ENCODE measurements around the gene MPST. TPM values are rescaled to one million over a fixed set of nuclear protein-coding genes. Genes with fewer than 3 reads are reported as not detected.

MPST gene
- total RNA-seq, 4 donors from 2014 or later: 131 to 161 (median 146) TPM

GRCh38 chr22:37074537-37074936 is 55.0 kb downstream of the MPST start:
- DNase-seq (no peak), ATAC-seq (no peak)
- Histone ChIP-seq H3K36me3 (no peaks in the 10 kb centered on the region), H3K4me1 (no peaks in the 10 kb centered on the region), H3K27ac (no peak overlapping the region), H3K4me3 (no peak overlapping the region), H3K27me3 (peaks cover 20 to 21% (median 20%) of the 10 kb centered on the region in 3 donors), H3K9me3 (no peaks in the 10 kb centered on the region)
- intact Hi-C loops (cut with DNase I; ENCODE audit: low total_unique reads): no loop called here
- TF ChIP-seq CTCF (IDR thresholded peaks at IDR 0.05 in 4 of 5, conservative IDR thresholded peaks at IDR 0.05 in 1 of 5): no peak
- no peak for TF ChIP-seq POLR2A (IDR thresholded peaks at IDR 0.05)
- in situ Hi-C loops (cut with MboI; ENCODE audit: low sequenced_read_pairs in 4 of 4): no loop called here

GRCh38 chr22:37075046-37075445 is 55.5 kb downstream of the MPST start:
- peaks cover 16 to 18% (median 17%) of the 10 kb centered on the region in 3 donors for H3K27me3 ChIP-seq
- in situ Hi-C loops (cut with MboI; ENCODE audit: low sequenced_read_pairs in 4 of 4): loop anchor here in 1 of 4 donors (25.0 kb wide), 1 partner anchor 137 kb away; the partner anchor contains the start of gene SSTR3
- TF ChIP-seq POLR2A (IDR thresholded peaks at IDR 0.05) (no peak), CTCF (IDR thresholded peaks at IDR 0.05 in 4 of 5, conservative IDR thresholded peaks at IDR 0.05 in 1 of 5) (no peak)

GRCh38 chr22:37075822-37076433 is 56.4 kb downstream of the MPST start:
- TF ChIP-seq POLR2A (IDR thresholded peaks at IDR 0.05) (no peak), CTCF (IDR thresholded peaks at IDR 0.05 in 4 of 5, conservative IDR thresholded peaks at IDR 0.05 in 1 of 5) (no peak)
- in situ Hi-C loops (cut with MboI; ENCODE audit: low sequenced_read_pairs in 4 of 4) (loop anchor here in 1 of 4 donors (25.0 kb wide), 1 partner anchor 136 kb away; the partner anchor contains the start of gene SSTR3), intact Hi-C loops (cut with DNase I; ENCODE audit: low total_unique reads) (no loop called here)
- no peak for DNase-seq
- Histone ChIP-seq H3K27ac (no peak overlapping the region), H3K27me3 (peaks cover 7 to 18% (median 12%) of the 10 kb centered on the region in 3 donors), H3K4me1 (no peaks in the 10 kb centered on the region), H3K4me3 (no peak overlapping the region), H3K9me3 (no peaks in the 10 kb centered on the region), H3K36me3 (no peaks in the 10 kb centered on the region)
- no peak for ATAC-seq

More at GRCh38 chr22:37075046-37075445, 55.5 kb downstream of the MPST start:
- no peak overlapping the region for H3K27ac ChIP-seq
- no peak for DNase-seq
- H3K36me3 ChIP-seq: no peaks in the 10 kb centered on the region
- intact Hi-C loops (cut with DNase I; ENCODE audit: low total_unique reads): no loop called here
- no peak overlapping the region for H3K4me3 ChIP-seq
- no peaks in the 10 kb centered on the region for H3K4me1 ChIP-seq
- H3K9me3 ChIP-seq: no peaks in the 10 kb centered on the region
- ATAC-seq: no peak

GRCh38 chr22:37077802-37078448 is 58.4 kb downstream of the MPST start:
- peaks cover 7 to 18% (median 12%) of the 10 kb centered on the region in 3 donors for H3K27me3 ChIP-seq
- intact Hi-C loops (cut with DNase I; ENCODE audit: low total_unique reads): loop anchor here (1.0 kb wide), 1 partner anchor 121 kb away; no protein-coding TSS in a partner anchor
- H3K9me3 ChIP-seq: no peaks in the 10 kb centered on the region
- H3K36me3 ChIP-seq: no peaks in the 10 kb centered on the region
- H3K4me1 ChIP-seq: no peaks in the 10 kb centered on the region
- in situ Hi-C loops (cut with MboI; ENCODE audit: low sequenced_read_pairs in 4 of 4): loop anchor here in 1 of 4 donors (25.0 kb wide), 1 partner anchor 134 kb away; the partner anchor contains the start of gene SSTR3
- TF ChIP-seq POLR2A (IDR thresholded peaks at IDR 0.05): no peak
- peak; percentile 68 to 95 (median 84) for TF ChIP-seq CTCF (IDR thresholded peaks at IDR 0.05 in 4 of 5, conservative IDR thresholded peaks at IDR 0.05 in 1 of 5)
- H3K27ac ChIP-seq: no peak overlapping the region
- DNase-seq (peak in 1 of 2 donors; percentile 21), ATAC-seq (peak in 1 of 2 donors; percentile 36)
- no peak overlapping the region for H3K4me3 ChIP-seq
